HG03095 (cell line): ENCODE measurements around the gene RAD51B.

Experiments used
- ATAC-seq: cut with Tn5 transposase; IDR thresholded peaks from one replicate; pipeline ENCODE4 v1.9.1; 2021; ENCODE audit warnings: moderate library complexity; ENCODE audit not compliant: unreplicated experiment

Gene RAD51B

DNA sequence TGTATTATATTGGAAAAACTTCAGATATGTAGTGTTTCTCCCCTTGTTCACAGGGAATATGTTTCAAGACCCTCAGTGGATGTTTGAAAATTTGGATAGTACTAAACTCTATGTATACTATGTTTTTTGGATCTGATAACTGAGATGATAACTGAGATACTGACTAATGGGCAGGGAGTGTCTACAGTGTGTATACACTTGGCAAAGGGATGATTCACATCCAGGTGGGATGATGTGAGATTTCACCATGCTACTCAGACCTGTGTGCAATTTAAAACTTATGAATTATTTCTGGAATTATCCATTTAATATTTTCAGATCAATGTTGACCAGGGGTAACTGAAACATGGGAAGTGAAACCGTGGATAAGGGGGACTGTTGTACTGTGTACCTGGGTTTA is 13.8 kb downstream of the RAD51B start:
- ATAC-seq, result no peak

GRCh38 chr14:67835596-67835995 is 16.0 kb downstream of the RAD51B start:
- ATAC-seq, result no peak

DNA sequence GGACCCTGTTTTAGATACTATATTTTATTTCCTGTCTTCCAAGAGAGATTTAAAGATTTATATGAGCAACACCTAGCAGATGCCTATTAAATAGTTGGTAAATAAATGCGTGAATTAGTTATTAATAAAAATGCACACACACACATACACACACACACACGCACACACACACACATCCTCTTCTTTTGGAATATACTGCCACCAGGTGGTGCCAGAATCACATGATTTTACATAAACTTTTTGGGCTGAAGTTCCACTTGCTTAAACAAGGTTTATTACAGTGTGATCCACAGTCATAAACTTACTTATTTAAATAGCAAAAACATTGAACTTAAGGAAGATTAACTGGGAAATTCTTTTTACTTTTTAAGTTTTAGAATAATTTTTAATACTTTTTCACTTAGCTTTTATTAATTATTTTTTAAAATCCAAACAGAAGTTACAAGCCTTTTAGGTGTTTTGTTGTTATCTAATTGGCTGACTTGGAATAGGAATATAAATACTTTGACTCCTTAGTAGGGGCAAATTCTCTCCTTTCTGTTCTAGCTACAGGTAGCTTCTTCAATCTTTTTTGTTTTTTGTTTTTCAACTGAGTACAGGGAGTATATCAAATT is 17.5 kb downstream of the RAD51B start:
- no peak for ATAC-seq

DNA sequence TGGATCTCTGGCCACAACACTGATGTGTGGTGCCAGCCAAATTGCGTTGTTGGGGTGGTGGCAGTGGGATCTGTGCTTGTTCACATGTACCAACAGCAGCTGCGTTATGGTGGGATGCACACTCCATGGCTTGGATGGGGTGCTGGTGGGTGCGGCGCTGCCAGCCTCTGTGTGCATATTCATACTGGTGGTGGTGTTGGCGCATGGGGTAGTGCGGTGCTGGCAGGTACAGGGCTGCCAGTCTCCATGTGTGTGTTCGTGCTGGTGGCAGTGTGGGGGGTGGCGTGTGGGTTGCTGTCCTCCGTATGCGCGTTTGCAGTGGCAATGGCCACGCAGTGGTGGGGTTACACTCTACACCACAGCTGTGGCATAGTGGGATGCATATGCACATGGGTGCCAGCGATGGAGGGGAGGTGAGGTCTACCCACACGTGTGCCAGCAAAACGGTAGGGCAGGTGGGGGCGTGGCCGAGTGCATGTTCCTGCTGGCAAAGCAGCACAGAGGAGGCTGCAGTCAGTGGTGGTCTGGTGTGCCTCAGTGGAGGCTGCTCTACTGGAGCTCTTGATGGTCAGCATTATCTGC is 26.5 kb downstream of the RAD51B start:
- ATAC-seq, result no peak

- ATAC-seq, result no peak
These were observed 30.7 kb downstream of the RAD51B start for GRCh38 chr14:67850066-67850830.

DNA sequence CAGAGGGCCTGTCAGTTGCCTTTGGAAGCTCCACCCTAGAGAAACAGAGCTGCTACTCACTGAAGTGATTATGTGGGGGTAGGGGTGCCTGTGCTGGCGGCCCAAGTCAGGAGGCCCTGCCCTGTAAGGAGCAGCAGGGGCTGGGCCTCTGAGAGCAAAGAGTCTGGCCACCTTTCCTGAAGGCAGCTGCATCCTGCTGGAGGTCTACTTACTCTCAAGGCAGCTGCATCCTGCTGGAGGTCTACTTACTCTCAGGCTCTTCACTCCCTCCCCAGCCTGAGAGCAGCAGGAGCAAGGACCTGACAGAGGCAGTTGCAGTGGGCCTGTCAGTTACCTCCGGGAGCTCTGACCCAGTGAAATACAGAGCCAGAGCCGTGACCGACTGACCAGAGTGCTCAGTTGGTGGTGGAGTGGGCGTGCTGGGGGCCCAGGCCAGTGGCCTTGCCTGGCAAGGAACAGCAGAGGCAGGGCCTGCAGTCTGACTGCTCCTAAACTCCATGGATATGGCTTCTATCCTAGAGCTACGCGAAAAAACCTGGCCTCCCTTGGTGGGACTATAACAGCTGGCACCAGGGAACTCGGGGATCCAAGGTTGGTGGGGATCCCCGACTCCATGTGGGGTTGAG is 32.3 kb downstream of the RAD51B start:
- no peak for ATAC-seq

DNA sequence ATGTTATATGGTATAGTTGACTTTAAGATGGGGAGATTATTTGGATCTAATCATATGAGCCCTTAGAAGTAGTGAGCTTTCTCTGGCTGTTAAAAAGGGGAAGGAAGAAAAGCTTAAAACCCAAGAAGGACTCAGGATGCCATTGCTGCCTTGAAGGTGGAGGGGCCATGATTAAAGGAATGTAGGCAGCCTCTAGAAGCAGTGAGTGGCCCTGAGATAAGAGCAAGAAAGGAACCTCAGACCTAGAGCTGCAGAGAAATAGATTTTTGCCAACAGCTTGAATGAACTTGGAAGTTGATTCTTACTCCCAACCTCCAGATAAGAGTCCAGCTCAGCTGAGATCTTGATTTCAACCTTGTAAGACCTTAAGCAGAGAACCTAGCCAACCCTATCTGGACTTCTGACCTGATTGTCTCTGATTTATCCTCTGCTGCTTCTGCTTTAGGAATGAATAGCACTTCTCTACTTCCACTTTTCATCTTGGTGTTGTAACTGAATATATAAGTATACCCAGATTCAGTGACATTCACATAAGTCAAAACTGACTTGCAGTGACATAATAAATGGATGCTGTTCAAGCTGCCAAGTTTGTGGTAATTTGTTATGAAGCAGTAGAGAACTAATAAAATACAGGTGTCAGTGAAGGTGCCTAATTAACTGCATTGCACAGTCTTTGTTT is 33.5 kb downstream of the RAD51B start:
- no peak for ATAC-seq

- ATAC-seq, result no peak
These were observed 34.1 kb downstream of the RAD51B start for GRCh38 chr14:67853715-67854114.

DNA sequence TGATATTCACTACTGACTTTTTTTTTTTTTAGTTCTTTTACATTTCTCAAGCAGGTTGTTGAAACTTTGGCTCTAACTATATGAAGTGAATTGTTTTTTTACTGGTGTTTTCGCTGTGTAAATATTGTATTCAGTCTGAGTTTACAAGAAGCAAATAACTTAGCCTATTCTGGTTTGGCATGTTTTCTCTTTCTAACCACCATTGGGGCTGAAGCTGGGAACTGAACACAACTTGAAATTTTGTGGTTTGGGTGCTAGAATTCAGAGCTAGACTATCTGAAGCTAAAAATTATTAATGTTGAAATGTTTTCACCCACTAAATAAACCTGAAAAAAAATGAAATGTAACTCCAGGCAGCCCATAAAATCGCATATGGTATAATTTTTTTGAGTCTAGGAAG is 37.2 kb downstream of the RAD51B start:
- ATAC-seq, result no peak

DNA sequence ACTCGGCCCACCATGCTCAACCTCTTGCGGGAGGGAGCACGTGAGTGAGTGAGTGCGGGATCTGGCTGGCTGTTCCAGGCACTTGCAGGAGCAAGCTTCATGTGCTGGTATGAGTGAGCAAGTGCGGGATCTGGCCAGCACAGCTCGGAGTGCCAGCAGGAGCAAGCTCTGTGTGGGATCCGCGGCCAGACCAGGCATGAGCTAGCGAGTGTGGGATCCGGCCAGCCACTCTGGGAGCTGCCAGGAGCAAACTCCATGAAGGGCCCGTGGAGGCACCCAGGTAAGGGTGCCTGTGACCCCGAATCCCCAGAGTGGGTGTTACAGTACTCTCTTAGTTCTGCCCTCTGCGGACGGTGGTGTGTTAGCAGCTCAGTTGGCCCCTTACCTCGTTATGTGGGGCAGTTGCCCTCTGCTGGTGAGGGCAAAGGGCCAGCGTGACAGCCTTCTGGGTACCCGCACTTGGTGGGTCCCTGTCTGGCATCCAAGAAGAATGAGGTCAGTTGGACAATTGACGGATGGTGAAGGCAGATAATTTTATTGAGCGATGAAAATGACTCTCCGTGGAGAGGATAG is 38.3 kb downstream of the RAD51B start:
- no peak for ATAC-seq

DNA sequence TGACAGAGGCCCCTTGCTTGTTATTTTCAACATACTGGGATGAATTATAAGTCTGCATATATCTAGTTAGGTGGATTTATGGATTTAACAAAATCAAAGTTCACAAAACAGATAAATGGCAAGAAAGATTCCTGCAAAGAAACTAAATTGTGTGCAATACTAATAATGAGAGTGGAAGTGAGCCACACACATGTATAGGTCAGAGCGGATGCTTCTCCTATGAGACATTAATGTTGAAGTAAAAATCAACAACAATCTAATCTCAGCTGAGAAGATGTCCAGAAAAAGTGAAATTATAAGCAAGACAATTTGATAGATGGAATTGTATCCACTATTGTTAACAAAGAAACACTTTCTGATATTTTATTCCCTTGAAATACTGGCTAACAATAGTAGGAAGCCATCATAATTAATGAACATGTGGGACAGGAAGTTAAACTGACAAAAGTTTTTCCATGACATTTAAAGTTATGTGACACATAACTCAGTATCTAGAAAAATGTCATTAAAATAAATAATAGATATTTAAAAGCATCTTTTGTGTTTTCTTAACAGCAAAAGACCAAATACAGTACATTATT is 39.7 kb downstream of the RAD51B start:
- ATAC-seq, result no peak

DNA sequence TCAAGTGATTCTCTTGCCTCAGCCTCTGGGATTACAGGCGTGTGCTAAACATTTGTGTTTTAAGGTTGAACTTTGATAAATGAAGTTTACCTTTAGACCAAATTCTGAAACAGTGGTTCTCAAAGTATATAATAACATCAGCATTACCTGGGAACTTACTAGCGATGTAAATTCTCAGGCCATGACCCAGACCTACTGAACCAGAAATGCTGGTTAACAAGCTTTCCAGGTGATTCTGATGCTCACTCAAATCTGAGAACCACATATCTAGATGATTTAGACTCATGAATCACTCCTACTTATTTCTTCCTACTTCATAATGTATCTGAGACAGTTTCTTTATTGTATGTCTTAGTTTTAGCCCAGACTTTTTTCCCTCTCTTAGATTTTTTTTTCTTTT is 43.6 kb downstream of the RAD51B start:
- no peak for ATAC-seq

DNA sequence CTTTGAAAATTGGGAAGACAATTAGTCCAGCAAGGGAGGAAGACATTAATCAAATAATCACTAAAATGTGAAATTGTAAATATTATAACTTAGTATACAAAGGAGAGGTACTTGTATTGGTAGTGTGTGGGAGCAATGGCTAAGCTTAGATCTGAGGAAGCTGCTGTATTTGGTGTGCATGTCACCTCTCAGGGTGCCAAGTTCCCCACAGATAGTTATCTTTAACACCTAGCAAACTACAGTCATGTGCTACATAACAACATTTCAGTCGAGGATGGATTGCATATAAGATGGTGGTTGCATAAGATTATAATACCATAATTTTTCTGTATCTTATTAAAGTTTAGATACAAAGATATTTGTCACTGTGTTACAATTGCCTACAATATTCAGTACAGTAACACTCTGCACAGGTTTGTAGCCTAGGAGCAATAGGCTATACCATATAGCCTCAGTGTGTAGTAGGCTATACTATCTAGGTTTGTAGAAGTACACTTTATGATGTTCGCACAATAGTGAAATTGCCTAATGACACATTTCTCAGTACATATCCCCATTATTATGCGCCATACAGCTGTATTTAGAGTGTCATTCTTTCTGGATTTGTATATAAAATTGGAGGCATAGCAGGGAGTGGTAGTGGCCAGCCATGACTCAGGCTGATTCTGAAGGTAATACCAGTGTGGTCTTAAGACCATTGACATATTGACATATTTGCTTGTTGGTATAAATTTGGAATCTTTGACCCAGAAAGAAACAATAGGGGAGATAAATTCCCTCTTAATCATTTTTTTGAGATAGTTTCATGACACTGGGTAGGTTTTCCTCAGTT is 55.8 kb downstream of the RAD51B start:
- no peak for ATAC-seq

DNA sequence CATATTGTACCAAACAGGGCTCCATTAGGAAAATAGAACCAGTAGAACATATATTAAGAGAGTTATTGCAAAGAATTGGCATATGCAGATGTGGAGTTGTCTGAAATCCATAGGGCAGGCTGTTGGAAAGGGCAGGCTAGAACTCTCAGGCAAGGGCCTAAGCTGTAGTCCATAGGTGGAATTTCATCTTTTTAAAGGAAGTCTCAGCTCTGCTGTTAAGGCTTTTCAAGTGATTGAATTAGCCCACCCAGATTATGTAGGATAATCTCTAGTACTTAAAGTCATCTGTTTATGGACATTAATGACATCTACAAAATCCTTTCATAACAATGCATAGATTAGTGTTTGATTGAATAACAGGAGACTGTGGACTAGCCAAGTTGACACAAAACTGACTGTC is 59.4 kb downstream of the RAD51B start:
- ATAC-seq, result no peak

DNA sequence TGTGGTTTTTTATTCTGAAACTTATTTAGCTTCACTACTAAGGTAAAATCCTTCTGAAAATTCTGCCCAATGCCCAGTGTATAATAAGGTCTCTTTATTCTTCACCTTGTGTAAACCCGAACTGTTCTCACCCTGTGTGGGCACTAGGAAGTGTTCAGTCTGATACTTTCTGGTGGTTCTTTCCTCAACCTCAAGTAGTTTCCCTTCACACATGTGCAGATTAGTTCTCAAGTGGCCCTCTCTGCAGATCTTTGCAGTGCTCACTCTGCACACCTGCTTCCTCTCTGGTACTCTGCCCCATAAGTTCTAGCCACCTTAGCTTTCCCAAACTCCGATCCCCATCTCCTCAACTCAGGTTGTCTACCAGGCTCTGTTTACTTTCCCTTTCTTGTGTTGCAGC is 61.6 kb downstream of the RAD51B start:
- peak; percentile 88 for ATAC-seq

DNA sequence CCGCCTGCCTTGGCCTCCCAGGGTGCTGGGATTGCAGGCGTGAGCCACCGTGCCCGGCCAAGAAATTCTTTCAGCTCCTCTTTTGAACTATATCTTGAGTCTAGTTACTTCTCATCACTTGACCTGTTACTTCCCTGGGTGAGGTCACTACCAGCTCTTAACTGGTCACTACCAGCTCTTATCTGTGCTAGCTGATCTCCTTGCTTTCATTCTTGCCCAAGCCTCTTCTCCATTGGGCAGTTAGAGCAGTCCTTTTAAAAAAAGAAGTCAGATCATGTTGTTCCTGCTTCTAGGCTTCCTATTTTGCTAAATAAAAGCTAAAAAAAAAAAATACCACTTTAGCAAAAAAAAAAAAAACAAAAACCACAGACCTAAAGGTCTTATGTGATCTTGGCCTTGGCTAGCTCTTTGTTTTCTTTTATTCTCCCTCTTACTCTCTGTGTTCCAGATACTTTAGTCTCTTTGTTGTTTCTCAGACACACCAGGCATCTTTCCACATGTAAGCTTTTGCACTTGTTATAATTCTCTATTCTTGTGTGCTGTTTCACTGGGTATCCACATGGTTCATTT is 63.5 kb downstream of the RAD51B start:
- no peak for ATAC-seq

DNA sequence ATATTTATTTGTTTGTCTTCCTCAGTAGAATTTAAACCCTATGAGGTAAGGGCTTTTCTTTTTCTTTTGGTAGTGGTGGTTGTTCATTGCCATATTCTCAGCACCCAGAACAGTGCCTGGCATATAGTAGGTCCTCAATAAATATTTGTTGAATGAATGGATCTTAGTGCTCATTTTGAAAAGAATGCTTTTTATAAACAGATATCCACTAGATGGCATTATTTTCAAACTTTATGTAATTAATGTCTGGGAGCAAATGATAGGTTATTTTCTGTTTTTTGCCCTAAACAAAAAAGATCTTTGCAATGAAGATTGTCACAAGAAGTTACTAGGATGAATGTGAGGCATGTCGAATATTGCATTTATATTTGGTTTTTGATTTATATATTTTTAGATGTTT is 64.1 kb downstream of the RAD51B start:
- no peak for ATAC-seq

- ATAC-seq, result no peak
These were observed 66.6 kb downstream of the RAD51B start for GRCh38 chr14:67886191-67886590.

DNA sequence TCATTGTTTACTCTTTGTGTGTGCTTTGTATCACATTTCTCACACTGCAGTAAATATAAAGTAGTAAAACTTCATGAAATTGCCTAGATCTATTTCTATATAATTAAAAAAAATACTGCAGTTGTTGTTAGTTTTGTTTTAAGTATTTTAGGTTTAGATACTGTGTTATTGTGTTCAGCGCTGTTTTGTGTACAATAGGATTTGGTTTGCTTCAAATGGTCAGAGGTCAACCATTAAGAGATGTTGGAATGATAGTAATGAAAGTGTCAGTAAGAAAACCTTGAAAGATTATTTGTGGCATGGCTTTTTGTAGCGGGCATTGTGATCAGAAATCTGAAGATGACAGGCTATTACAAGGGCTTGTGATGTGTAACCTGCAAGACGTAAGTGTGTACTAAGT is 67.9 kb downstream of the RAD51B start:
- ATAC-seq, result no peak

DNA sequence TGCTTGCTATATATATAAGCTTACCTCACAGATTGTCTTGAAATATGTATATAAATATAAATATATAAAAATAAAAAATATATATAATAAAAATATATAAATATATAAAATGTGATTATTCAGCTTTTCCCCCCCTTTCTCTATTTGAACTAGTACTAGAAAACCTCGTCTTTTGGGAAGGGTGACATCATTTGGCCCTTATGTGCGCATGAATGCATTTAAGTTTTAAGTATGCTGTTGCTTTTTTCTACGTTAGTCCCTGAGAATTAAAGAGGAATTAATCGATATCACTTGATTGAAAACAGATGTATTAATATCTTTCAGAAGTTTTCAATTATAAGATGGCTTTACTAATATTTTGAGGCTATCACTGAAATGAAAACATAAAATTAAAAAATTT is 69.9 kb downstream of the RAD51B start:
- no peak for ATAC-seq
